Epithelial cell of esophagus (primary cell): Measurements from ENCODE around the gene SCAMP1.
A peak's percentile ranks its signal among the peaks of the same experiment; 100 is the strongest.

ENCODE experiments used
- DNase-seq: peaks from one replicate; pipeline ENCODE4 v3.0.0; 2010; ENCODE audit warnings: low read depth
- H3K4me3 ChIP-seq: 2 replicates; pipeline ENCODE4 v1.5.1; 2011; ENCODE audit warnings: mild to moderate bottlenecking, low read length, control low read depth
- TF ChIP-seq, protein P1 (sequence below): IDR thresholded peaks from 2 replicates; pipeline ENCODE4 v1.5.1; 2011; ENCODE audit warnings: low read depth, mild to moderate bottlenecking, low read length, control low read depth, inconsistent platforms; ENCODE audit not compliant: insufficient read depth; ENCODE audit errors: missing control alignments

The SCAMP1 gene

DNA sequence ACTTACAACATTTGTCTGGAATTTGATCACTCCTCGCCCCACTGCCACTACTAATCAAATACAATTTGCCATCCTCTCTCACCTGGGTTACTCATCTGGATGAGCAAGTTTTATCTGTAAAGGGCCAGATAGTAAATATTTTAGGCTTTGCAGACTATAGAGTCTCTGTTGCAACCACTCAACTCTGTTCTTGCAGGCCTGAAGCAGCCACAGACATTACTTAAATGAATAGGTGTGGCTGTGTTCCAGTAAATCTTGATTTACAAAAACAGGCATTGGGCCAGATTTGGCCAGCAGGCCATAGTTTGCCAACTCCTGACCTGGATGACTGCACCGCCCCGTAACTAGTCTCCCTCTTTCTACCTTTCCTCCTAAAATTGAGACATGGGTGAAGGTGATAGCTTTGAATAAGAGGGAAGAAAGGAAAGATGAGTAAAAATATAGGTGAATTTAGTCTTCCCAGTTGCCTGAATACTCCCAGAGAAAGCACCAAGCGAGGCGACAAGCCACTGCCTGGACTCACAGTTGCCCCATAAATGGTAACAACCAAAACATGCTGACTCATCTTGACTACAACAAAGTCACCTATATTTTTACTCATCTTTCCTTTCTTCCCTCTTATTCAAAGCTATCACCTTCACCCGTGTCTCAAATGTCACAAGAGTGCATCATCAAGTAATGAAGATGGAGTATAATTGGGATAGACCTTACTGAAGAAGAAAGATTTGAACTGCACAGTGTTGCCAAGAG is 32.5 kb upstream of the SCAMP1 start:
- peak; percentile 92 for DNase-seq
- TF ChIP-seq, protein P1, sequence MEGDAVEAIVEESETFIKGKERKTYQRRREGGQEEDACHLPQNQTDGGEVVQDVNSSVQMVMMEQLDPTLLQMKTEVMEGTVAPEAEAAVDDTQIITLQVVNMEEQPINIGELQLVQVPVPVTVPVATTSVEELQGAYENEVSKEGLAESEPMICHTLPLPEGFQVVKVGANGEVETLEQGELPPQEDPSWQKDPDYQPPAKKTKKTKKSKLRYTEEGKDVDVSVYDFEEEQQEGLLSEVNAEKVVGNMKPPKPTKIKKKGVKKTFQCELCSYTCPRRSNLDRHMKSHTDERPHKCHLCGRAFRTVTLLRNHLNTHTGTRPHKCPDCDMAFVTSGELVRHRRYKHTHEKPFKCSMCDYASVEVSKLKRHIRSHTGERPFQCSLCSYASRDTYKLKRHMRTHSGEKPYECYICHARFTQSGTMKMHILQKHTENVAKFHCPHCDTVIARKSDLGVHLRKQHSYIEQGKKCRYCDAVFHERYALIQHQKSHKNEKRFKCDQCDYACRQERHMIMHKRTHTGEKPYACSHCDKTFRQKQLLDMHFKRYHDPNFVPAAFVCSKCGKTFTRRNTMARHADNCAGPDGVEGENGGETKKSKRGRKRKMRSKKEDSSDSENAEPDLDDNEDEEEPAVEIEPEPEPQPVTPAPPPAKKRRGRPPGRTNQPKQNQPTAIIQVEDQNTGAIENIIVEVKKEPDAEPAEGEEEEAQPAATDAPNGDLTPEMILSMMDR, result no peak
- H3K4me3 ChIP-seq, result no peak overlapping the region

DNA sequence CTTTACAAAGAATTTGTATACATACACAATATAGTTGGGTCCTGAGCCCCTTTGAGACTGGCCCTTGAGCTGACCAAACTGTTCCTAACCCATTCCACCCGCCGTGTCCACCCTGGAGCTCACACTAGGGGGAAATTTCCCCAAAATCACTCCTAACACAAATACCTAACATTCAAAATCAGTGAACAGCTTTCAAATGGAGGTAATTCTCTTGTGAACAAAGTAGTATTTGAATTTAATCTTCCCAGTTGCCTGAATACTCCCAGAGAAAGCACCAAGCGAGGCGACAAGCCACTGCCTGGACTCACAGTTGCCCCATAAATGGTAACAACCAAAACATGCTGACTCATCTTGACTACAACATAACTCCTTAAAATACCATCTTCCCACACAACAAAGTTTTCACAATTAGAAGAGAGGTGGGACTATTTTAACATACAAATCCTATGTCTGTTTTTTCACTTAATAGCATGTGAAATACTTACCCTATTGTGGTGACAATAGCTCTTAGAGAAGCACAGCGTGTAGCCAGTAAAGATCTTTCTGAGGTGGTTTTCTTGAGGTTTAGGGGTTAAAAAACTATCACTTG is 31.7 kb upstream of the SCAMP1 start:
- DNase-seq, result peak; percentile 43
- TF ChIP-seq, protein P1, result no peak
- no peak overlapping the region for H3K4me3 ChIP-seq

DNA sequence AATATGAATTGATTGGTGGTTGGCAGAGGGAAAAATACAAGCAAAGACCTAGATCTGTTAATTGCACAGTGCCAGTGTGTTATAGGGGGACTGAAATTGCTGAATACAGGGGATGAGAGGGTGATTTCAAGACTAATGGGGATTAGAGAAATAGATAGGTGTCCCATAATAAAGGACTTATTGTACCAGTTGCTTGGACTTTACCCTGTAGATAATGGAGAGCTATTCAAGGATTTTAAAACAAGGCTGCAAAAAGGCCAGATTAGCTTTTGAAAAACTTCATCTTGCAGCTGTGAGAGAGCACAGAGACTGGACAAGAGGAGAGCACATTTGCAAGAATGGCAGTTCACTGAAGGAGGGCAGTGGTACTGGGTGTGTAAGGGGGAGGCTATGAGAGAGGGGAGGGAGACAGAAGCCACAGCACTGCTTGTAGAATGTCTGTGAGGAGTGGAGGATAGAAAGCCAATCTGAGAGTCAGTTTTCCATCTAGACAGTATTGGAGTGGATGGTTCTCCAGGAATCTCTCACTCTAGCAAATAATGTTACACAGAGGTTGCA is 28.8 kb upstream of the SCAMP1 start:
- DNase-seq, result no peak
- TF ChIP-seq, protein P1, result no peak
- H3K4me3 ChIP-seq, result no peak overlapping the region

DNA sequence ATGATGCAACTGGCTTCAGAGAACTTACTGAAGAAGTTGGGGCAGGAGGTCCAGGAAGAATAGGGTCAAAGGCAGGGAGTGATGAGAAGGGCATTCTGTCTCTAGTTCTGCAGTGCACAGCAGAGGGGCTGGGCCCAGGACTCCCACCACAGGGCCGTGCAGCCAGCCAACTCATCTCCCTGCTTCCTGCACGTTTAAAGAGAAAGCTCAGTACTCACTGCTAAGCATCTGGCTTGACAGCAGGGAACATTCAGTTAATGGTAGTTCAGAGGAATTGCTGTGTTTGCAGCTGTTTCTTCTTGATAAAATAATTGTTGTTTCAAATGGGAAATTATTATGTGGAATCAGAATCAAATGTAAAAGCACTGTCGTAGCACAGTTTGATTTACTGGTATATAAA is 25.6 kb upstream of the SCAMP1 start:
- DNase-seq, result no peak
- H3K4me3 ChIP-seq, result no peak overlapping the region
- TF ChIP-seq, protein P1, result no peak

DNA sequence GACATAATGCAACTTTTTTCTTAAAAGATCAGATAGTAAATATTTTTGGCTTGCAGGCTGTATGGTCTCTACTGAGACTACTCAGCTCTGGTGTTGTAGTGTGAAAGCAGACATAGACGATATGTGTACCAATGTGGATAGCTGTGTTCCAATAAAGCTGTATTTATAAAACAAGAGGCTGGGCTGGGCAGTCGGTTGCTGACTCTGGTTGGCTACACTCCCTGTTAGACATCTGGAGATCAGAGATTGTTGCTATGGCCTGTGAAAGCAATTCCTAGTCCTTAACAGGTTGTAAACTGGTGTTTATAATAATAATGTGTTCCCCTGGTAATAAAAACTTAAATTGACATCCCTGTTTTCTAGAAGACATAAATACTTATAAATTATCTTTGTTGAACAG is 24.4 kb upstream of the SCAMP1 start:
- DNase-seq, result no peak
- TF ChIP-seq, protein P1, result no peak
- no peak overlapping the region for H3K4me3 ChIP-seq

DNA sequence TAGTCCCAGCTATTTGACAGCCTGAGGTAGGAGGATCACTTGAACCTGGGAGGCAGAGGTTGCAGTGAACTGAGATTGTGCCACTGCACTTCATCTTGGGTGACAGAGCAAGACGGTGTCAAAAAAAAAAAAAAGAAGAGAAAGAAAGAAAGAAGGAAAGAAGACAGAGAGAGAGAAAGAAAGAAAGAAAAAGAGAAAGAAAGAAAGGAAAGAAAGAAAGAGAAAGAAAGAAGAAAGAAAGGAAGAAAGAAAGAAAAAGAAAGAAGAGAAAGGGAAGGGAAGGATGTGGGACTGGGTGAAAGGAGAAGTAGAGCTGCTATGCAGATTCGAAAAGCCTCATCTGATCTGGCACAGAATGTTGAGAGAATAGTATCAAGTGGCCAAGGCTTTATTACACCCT is 23.7 kb upstream of the SCAMP1 start:
- DNase-seq, result no peak
- no peak overlapping the region for H3K4me3 ChIP-seq
- TF ChIP-seq, protein P1, result no peak
